Esophagus squamous epithelium (tissue), 4 donors: Measurements from ENCODE around the gene WIPF3.

Experiments
- POLR2A ChIP-seq, 4 donors: fragments of 450-650 bp; IDR thresholded peaks; one replicate each; pipeline ENCODE4 v1.6.1; 2017; ENCODE audit warnings: antibody characterized with exemption in 4 of 4, mild to moderate bottlenecking in 4 of 4, moderate library complexity in 3 of 4
- TF ChIP-seq, protein P1 (sequence below), 6 experiments: fragments of 450-650 bp in 4 of 6; fragments of 200-600 bp in 2 of 6; sonication (generic) in 2 of 6; IDR thresholded peaks; one replicate each; pipeline ENCODE4 v1.5.1; 2016 to 2019; ENCODE audit warnings: antibody characterized with exemption in 6 of 6, mild to moderate bottlenecking in 4 of 6, moderate library complexity in 4 of 6

DNA sequence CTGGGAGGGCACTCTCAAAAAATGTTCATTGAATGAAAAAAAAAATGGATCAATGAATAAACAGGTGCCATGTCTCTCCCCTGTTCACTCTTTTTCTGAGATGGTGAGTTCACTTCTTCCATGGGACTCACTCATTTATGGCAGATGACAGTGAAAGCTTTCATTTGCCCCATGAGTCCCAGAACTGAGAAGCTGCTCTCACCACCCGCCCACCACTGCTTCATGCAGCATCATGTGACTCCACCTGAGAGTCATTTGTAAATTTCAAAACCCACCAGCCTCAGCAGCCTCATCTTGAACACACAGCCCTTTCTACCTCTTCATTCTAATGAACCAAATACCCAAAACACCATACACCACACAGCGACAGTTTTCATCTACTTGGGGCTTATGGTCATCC, 118.4 kb downstream of the WIPF3 start:
- TF ChIP-seq, protein P1, sequence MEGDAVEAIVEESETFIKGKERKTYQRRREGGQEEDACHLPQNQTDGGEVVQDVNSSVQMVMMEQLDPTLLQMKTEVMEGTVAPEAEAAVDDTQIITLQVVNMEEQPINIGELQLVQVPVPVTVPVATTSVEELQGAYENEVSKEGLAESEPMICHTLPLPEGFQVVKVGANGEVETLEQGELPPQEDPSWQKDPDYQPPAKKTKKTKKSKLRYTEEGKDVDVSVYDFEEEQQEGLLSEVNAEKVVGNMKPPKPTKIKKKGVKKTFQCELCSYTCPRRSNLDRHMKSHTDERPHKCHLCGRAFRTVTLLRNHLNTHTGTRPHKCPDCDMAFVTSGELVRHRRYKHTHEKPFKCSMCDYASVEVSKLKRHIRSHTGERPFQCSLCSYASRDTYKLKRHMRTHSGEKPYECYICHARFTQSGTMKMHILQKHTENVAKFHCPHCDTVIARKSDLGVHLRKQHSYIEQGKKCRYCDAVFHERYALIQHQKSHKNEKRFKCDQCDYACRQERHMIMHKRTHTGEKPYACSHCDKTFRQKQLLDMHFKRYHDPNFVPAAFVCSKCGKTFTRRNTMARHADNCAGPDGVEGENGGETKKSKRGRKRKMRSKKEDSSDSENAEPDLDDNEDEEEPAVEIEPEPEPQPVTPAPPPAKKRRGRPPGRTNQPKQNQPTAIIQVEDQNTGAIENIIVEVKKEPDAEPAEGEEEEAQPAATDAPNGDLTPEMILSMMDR (IDR thresholded peaks at IDR 0.05): no peak
- no peak for TF ChIP-seq POLR2A (IDR thresholded peaks at IDR 0.05)
